Stimulated activated CD4-positive, alpha-beta T cell treated with anti-CD3 and anti-CD28 coated beads, Interleukin-4, amount 100 ng/mL, for 4 hours (primary cell): ENCODE measurements around the gene TRIOBP.
"Not testable (repeated sequence)": the region's sequence is repeated elsewhere in the genome, so short reads cannot be mapped to it uniquely, and the experiment has no call there.

Source experiments
- DNase-seq, 2 experiments: peaks; one replicate each; pipeline ENCODE4 v3.0.0-alpha.2; 2020

The TRIOBP gene

DNA sequence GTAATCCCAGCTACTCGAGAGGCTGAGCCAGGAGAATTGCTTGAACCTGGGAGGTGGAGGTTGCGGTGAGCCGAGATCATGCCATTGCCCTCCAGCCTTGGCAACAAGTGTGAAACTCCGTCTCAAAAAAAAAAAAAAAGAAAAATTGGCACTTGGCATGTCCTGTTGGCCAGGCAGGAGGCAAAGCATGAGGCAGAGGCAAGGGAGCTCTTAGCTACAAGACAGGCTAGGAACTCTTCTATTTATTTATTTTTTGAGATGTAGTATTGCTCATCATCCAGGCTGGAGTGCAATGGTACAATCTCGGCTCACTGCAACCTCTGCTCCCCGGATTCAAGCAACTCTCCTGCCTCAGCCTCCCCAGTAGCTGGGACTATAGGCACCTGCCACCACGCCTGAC lies 2.7 kb upstream of the TRIOBP start:
- DNase-seq, result not testable (repeated sequence)

DNA sequence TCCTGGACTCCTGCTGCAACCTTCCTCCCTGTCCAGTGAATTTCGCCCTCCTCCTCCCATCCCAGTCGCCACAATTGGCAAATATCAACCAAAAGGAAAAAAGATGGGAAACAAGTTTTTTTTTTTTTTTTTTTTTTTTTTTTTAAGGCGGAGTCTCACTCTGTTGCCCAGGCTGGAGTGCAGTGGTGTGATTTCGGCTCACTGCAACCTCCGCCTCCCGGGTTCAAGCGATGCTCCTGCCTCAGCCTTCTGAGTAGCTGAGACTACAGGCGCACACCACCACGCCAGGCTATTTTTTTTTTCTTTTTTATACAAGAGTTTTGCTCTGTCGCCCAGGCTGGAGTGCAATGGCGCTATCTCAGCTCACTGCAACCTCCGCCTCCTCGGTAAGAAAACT lies 590 bp upstream of the TRIOBP start:
- DNase-seq, result not testable (repeated sequence)

DNA sequence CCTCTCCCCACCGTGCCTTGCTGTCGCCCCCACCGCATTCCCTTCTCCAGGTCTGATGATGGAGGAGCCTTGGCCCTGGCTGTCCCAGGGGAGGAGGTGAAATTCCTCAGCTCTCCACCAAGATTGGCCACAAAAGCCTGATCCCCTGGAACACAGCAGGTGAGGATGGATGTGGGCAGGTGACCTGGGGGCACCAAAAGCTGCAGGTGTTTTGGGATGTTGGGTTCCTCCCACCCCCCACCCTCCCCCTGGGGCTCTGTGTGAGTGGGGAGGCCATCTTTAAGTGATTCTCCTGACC lies 639 bp downstream of the TRIOBP start:
- DNase-seq, result no peak

DNA sequence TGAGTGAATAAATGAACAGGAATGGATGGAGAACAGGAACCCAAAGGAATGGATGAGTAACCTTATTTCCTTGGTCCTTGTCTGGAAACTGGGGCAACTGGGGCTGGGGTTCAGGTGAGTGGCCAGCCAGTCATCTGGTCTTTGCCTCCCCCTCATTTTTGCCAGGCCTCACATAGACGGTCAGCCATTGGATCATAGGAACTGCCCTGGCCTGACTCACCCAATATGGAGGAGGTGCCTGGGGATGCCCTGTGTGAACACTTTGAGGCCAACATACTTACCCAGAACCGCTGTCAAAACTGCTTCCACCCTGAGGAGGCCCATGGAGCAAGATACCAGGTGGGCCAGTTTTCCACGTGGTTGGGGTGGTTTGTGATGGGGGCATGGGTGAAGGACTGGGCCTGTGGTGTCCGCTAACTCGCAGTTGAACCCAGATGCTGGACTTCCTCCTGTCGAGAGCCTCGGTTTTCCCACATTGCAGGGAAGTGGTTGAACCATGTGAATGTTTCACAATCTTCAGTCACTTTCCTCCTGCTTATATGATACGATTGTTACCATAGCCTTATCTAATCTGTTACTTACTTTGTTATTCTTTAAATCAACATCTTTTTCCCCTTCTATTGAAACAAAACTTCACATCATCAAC lies 4.4 kb downstream of the TRIOBP start:
- no peak for DNase-seq

DNA sequence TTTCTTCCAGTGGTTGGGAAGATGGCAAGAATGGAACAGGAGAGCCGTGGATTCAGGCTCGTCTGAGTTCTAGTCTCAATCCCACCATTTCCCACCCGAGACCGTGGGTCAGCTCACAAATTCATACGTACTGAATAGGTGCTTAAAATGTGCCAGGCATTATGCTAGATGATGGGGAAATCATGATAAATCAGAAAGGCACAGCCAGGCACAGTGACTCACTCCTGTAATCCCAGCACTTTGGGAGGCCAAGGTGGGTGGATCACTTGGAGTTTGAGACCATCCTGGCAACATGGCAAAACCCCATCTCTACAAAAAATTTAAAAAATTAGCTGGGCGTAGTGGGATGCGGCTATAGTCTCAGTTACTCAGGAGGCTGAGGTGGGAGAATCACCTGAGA lies 7.1 kb downstream of the TRIOBP start:
- DNase-seq, result no peak

DNA sequence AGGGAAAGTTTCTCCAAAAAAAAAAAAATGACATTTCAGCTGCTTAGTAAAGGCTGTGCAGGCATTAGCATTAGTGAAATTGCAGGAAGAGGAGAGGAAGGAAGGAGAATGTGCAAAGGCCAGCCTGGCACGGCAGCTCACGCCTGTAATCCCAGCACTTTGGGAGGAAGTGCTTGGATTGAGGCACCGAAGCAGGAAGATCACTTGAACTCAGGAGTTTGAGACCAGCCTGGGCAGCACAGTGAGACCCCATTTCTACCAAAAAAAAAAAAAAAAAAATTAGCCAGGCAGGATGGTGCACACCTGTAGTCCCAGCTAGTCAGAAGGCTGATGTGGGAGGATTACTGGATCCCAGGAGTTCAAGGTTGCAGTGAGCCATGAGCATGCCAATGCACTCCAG lies 7.8 kb downstream of the TRIOBP start:
- DNase-seq, result no peak

DNA sequence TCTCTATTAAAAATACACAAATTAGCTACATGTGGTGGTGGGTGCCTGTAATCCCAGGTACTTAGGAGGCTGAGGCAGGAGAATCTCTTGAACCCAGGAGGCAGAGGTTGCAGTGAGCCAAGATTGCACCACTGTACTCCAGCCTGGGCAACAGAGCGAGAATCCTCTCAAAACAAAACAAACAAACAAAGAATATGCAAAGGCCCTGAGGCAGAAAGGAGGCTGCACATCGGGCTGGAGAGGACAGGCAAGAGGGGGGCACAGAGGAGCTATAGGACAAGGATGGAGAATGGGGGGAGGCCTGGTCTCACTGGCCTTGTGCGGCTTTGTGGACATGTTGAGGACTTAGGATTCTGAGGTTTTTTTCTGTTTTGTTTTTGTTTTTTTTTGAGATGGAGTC lies 8.4 kb downstream of the TRIOBP start:
- no peak for DNase-seq

DNA sequence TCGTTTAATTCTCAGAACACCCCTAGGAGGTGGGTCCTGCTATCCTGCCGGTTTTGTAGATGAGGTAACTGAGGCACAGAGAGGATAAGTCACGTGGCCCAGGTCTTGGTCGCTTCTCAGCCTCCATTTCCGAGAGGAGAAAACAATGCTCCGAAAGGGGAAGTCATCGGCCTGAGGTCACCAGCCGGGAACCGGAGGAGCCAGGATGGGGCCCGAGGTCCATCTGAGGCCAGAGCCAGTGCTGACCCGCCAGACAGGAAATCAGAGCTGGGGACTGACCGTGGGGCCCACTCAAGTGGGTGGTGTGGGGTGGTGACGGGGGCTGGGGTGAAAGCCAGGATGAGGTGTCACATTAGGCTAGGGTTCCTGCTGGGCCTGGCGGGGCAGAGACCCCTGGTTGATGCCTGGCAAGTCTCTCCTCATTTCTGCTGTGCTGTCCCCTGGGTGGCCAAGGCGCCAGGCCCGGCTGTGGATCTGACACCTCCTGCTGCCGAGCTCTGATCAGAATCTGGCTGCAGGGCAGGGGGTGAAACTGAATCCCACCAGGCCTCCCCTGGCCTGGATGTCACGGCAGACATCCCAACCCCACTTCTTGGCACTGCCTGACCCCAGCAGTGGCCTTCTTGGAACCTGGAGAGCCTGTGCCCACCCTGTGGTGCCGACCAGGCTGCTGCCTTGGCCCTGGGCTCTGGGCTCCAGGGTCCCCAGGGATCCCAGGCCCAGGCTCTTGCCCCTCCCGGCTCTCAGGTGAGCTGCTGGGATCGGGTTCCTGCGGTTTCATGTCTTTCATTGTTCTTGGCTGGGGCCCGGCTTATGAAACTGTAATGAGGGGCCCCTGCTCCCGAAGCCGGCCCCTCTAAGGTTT lies 12.0 kb downstream of the TRIOBP start:
- no peak for DNase-seq

DNA sequence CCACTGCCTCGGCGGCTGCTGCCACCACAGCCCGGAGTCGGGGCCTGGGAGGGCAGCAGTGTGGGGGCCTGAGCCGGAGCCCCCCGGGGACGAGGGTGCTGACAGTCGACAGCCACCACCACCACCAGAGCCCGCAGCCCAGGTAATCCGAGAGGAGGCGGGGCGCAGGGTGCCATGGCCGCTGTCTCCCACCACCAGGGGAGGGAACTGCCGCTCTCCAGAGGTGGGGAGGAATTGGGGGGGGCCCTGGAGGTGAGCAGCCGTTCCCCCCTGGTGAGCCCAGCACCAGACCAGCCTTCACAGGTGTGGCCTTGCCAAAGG lies 12.6 kb downstream of the TRIOBP start:
- no peak for DNase-seq

DNA sequence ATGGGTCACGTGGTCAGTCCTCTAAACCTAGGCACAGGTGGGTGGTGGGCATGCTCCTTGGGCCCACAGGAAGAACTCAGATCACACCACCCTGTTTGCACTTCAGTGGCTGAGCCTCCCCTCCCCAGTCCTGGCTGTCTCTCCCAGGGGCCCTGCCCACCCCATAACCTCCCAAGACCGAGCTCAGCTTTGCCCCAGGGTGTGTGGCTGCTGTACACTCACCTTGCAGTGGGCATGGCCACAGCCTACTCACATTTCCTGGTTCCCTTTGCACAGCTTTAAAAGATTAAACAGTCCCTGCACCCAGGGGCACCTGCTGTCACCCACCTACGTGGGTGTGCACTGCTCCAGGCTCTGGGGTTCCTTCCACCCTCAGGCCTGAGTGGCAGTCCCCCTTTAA lies 13.8 kb downstream of the TRIOBP start:
- no peak for DNase-seq

DNA sequence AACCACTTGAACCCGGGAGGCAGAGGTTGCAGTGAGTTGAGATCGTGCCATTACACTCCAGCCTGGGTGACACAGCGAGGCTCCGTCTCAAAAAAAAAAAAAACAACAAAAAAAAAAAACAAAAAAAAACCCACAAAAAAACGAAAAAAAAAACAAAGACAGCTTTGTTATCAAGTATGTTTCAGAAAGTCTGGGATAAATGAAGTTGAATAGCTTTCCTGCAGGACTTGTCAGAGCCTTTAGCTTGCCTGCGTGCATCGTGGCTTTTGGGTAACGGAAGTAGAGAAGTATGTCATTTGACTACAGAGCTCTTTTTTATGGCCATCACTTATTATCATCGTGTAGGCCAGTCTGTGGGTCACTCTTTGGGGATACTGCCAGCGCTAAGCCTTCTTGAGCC lies 14.6 kb downstream of the TRIOBP start:
- DNase-seq, result no peak

DNA sequence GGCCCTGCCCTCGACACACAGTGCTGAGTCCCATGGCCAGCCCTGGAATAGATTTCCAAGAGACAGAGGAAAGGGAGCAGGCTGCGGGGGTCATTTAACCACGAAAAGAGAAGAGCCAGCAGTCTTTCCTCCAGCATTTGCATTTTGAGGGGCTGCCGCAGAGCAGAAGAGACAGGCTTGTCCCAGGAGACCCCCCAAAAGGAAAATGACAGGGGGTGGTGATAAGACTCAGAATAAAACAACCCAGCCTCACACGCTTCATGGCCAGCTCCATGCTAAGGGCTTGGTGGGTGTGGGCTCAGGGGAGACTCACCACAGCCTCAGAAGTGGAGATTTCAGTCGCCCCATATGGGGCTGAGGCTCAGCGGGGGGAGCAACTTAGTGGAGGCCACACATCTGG lies 16.9 kb downstream of the TRIOBP start:
- DNase-seq, result no peak

DNA sequence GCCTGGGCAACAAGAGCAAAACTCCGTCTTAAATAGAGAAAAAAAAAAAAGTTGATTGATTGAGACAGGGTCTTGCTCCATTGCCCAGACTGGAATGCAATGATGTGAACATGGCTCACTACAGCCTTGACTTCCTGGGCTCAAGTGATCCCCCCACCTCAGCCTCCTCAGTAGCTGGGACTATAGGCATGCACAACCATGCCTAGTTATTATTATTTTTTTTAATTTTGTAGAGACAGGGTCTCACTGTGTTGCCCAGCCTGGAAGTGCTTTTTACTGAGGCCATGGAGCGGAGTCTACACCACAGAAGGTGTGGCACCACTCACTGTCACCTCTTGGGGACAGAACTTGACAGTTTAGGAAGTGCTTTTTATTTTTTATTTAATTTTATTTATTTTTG lies 17.8 kb downstream of the TRIOBP start:
- DNase-seq, result no peak

DNA sequence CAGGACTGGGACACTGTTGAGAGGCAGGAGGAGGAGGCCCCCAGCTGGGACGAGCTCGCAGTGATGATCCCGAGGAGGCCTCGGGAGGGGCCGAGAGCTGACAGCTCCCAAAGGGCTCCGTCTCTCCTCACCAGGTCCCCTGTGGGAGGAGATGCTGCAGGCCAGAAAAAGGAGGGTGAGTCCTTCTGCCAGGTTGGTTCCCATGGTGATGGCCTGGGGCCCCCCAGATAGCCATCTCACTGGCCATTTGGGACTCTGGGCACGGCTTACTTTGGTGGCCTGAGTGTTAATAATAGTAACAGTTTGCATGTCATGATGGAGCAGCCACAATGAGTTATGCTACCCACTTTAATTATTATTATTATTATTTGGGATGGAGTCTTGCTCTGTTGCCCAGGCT lies 18.9 kb downstream of the TRIOBP start:
- DNase-seq, result no peak

DNA sequence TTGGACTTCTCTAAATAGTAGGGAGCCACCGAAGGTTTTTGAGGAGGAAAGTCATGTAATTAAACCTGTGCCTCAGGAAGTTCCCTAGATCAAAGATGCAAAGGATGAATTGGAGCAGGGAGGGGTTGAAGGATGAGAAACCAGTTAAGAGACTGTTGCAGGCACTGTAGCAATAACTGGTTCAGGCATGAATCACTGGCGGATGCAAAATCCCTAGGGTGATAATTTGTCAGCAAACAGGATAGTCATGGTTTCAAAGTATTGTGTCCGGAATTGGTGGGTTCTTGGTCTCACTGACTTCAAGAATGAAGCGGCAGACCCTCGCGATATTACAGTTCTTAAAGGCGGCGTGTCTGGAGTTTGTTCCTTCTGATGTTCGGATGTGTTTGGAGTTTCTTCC lies 19.9 kb downstream of the TRIOBP start:
- DNase-seq, result no peak

DNA sequence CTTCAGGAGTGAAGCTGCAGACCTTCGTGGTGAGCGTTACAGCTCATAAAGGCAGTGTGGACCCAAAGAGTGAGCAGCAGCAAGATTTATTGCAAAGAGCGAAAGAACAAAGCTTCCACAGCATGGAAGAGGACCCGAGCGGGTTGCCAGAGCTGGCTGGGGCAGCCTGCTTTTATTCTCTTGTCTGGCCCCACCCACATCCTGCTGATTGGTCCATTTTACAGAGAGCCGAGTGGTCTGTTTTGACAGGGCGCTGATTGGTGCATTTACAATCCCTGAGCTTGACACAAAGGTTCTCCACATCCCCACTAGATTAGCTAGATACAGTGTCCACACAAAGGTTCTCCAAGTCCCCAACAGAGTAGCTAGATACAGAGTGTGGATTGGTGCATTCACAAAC lies 20.4 kb downstream of the TRIOBP start:
- DNase-seq, result not testable (repeated sequence)

DNA sequence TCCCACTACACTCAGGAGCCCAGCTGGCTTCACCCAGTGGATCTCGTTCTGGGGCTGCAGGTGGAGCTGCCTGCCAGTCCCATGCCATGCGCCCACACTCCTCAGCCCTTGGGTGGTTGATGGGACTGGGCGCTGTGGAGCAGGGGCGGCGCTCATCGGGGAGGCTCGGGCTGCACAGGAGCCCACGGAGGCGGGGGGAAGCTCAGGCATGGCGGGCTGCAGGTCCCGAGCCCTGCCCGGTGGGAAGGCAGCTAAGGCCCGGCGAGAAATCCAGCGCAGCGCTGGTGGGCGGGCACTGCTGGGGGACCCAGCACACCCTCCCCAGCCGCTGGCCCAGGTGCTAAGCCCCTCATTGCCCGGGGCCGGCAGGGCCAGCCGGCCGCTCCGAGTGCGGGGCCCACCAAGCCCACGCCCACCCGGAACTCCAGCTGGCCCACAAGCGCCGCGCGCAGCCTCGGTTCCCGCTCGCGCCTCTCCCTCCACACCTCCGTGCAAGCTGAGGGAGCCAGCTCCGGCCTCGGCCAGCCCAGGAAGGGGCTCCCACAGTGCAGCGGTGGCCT lies 21.0 kb downstream of the TRIOBP start:
- not testable (repeated sequence) for DNase-seq

DNA sequence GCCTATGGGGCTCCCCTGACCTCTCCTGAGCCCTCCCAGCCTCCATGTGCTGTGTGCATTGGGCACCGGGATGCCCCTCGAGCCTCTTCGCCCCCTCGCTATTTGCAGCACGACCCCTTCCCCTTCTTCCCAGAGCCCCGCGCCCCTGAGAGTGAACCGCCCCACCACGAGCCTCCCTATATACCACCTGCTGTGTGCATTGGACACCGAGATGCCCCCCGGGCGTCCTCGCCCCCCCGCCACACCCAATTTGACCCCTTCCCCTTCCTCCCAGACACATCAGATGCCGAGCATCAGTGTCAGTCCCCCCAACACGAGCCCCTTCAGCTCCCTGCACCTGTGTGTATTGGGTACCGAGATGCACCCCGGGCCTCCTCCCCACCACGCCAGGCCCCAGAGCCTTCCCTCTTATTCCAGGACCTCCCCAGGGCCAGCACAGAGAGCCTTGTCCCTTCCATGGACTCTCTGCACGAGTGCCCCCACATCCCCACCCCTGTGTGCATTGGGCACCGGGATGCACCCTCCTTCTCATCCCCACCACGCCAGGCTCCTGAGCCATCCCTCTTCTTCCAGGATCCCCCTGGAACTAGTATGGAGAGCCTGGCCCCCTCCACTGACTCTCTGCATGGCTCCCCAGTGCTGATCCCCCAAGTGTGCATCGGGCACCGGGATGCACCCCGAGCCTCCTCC lies 28.8 kb downstream of the TRIOBP start:
- DNase-seq, result no peak

DNA sequence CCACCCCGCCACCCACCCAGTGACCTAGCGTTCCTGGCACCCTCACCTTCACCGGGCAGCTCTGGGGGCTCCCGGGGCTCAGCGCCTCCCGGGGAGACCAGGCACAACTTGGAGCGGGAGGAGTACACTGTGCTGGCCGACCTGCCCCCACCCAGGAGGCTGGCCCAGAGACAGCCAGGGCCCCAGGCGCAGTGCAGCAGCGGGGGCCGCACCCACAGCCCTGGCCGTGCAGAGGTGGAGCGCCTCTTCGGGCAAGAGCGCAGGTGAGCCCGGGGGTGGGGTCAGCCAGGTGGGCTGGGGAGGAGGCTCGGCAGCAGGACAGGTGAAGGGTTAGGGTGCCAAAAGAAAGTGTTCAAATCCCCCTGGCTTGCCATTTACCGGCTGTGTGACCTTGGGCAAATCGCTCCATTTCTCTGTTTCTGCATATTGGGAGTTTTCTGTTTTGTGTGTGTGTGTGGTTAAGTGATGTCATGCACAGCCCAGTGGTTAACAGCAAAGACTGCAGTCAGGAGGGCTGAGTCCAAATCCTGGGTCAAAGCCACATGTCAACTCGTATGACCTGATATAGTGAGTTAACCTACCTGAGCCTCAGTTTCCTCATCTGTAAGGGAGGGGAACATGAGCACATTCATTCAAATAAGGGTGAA lies 29.5 kb downstream of the TRIOBP start:
- no peak for DNase-seq

DNA sequence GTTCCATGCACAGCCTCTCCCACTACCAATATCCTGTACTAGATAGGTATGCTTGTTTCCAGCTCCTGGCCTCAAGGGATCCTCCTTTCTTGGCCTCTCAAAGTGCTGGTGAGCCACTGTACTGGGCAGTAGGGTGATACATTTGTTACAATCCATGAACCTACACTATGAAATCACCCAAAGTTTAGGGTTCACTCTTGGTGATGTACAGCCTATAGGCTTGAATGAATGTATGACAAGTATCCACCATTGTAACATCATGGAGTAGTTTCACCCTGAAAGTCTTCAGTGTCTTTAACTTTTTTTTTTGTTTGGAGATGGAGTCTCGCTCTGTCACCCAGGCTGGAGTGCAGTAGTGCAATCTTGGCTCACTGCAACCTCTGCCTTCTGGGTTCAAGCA lies 31.8 kb downstream of the TRIOBP start:
- DNase-seq, result no peak

DNA sequence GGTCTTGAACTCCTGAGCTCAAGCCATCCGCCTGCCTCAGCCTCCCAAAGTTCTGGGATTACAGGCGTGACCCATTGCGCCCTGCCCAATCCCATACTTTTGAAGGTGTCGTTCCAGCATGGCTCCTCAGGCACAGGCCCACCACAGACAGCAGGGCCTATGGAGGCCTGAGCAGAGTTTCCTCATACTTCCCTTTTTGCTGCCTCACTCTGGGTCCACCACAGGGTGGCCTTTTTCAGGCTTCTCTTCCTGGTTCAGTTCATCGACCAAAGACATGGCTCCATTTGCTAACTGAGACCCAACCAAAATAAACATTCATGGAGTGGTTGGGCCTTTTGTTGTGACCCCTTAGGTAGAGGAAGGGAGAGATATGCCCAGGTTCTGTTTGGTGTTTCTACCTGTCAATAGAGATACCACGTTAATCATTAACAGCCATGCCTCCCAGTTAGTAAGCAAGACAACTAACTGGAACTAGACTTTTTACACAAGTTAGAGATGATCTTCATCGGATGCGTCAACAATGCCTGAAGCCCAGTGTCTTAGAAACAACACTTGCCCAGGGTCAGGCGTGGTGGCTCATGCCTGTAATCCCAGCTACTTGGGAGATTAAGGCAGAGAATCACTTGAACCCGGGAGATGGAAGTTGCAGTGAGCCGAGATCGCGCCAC lies 35.1 kb downstream of the TRIOBP start:
- DNase-seq, result no peak

DNA sequence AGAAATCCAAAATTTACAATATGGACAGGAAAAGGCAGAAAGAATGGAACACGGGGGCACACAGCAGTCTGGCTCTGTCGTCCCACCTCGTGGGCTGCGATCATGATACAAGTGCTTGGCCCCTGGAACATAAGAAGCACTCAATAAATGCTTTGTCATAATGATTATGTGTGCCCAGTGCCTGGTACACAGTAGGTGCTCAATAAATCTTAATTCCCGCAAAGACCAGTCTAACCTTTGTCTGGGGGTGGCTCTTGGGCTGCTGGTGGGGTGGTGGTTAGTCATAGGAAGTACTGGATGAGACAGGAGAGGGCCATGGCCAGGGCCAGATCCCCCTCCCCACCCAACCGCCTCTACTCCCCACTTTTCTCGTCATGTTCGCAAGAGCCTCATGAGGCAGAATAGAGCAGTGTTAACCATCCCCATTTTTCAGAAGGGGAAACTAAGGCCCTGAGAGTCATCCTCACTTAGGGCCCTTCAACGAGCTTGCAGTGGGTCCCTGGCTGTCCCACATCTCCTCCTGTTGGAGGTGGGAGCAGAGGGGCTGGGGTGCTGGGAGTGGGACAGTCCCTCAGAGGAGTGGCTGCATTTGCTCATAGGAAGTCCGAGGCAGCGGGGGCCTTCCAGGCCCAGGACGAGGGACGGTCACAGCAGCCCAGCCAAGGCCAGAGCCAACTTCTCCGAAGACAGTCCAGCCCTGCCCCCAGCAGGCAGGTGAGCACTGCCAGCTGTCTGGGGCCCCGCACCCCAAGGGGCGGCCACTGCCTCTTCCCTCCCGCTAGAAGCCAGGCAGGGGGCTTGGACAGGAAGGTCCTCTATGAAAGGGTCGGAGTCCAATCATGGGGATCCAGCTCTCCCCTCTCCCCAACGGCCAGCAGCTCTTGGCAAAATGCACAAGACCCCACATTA lies 36.1 kb downstream of the TRIOBP start:
- no peak for DNase-seq
